ENCODE data around the gene PA2G4.
"Not testable (repeated sequence)": the region's sequence is repeated elsewhere in the genome, so short reads cannot be mapped to it uniquely, and the experiment has no call there.

Gene PA2G4

DNA sequence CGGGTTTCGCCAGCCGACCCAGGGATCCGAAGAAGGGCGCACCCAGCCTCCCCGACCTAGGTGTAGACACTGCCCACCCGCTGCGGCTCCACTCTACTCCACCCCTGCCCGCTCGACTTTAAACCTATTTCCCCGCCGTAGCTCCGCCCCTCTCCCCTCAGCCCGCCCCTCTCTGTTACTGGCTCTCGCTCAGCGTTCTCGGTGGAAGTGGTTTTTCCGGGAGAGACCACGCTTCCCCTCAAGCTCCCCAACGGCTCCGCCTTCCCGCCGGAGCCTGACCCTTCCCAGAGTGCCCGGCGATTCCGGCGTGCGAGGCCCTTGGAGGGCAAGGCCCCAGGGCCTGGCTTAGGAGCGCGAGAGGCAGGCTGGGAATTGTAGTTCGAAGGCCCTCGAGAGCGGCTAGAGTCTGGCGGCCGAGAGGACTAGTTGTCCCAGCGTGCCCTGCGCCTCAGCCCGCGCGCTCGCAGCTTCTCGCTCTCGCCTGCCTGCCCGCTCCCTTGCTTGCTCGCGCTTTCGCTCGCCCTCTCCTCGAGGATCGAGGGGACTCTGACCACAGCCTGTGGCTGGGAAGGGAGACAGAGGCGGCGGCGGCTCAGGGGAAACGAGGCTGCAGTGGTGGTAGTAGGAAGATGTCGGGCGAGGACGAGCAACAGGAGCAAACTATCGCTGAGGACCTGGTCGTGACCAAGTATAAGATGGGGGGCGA is at the start of gene PA2G4:
TSS of gene PA2G4 (plus strand) at position 451 of the 706 bp plus-strand sequence. CDS start at position 630, 179 bp downstream.
- DNase-seq (ENCODE audit: low read depth, low spot score), result peak; percentile 95

DNA sequence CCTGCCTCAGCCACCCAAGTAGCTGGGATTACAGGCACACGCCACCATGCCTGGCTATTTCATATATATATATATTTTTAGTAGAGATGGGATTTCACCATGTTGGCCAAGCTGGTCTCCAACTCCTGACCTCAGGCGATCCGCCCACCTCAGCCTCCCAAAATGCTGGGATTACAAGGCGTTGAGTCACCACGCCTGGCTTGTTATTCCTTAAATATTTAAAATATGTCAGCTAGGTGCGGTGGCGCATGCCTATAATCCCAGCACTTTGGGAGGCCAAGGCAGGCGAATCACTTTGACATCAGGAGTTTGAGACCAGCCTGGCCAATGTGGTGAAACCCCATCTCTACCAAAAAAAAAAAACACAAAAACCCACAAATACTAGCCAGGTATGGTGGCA is 44.4 kb upstream of the PA2G4 start:
- DNase-seq (ENCODE audit: low read depth, low spot score), result not testable (repeated sequence)

DNA sequence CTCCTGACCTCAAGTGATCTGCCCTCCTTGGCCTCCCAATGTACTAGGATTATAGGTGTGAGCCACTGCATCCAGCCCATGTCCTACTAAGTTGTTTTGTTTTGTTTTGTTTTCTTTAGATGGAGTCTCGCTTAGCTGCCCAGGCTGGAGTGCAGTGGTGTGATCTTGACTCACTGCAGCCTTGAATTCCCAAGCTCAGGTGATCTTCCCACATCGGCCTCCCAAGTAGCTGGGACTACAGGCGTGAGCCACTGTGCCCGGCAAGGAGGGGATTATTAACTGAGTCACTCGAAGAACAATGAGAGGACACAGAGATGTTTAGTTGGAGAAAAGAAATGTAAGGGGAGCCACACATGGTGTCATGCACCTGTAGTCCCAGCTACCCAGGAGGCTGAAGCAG is 42.4 kb upstream of the PA2G4 start:
- DNase-seq (ENCODE audit: low read depth, low spot score), result no peak

- no peak for DNase-seq (ENCODE audit: low read depth, low spot score)
These were observed 41.4 kb upstream of the PA2G4 start for GRCh38 chr12:56062996-56063395.

- no peak for DNase-seq (ENCODE audit: low read depth, low spot score)
These were observed 32.7 kb upstream of the PA2G4 start for GRCh38 chr12:56071648-56072047.

GRCh38 chr12:56074396-56074795 is 30.0 kb upstream of the PA2G4 start:
- no peak for DNase-seq (ENCODE audit: low read depth, low spot score)

DNA sequence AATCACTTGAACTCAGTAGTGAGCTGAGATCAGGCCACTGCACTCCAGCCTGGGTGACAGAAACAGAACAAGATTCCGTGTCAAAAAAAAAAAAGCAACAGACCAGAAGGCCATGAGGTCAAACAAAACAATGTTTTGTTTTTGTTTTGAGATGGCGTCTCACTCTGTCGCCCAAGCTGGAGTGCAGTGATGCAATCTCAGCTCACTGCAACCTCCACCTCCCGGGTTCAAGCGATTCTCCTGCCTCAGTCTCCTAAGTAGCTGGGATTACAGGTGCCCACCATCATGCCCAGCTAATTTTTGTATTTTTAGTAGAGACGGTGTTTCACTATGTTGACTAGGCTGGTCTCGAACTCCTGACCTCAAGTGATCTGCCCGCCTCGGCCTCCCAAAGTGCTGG is 26.4 kb upstream of the PA2G4 start:
- not testable (repeated sequence) for DNase-seq (ENCODE audit: low read depth, low spot score)

DNA sequence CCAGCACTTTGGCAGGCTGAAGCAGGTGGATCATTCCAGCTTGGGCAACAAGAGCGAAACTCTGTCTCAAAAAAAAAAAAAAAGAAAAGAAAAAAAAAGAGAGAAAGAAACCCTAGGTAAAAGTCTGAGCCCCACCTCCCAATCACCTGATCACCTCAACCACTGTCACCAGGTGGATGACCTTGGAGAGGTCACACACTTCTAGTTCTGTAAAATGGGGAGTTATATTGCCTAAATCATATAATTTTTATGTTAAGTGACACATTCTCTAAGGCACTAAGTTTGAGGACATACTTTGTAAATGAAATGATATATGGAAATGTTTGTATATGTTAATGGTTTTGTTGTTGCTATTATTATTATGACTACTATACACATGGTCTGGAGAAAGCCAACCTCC is 25.9 kb upstream of the PA2G4 start:
- no peak for DNase-seq (ENCODE audit: low read depth, low spot score)

- peak; percentile 35 for DNase-seq (ENCODE audit: low read depth, low spot score)
These were observed 25.2 kb upstream of the PA2G4 start for GRCh38 chr12:56078931-56079722.

- DNase-seq (ENCODE audit: low read depth, low spot score), result no peak
These were observed 24.4 kb upstream of the PA2G4 start, which contains the start of gene ERBB3 for GRCh38 chr12:56079723-56080555. Gene ERBB3, plus strand, starts transcription at chr12:56080165. Its CDS starts 136 bp downstream, at chr12:56080301.

- DNase-seq (ENCODE audit: low read depth, low spot score), result no peak
These were observed 23.7 kb upstream of the PA2G4 start for GRCh38 chr12:56080556-56081138.

DNA sequence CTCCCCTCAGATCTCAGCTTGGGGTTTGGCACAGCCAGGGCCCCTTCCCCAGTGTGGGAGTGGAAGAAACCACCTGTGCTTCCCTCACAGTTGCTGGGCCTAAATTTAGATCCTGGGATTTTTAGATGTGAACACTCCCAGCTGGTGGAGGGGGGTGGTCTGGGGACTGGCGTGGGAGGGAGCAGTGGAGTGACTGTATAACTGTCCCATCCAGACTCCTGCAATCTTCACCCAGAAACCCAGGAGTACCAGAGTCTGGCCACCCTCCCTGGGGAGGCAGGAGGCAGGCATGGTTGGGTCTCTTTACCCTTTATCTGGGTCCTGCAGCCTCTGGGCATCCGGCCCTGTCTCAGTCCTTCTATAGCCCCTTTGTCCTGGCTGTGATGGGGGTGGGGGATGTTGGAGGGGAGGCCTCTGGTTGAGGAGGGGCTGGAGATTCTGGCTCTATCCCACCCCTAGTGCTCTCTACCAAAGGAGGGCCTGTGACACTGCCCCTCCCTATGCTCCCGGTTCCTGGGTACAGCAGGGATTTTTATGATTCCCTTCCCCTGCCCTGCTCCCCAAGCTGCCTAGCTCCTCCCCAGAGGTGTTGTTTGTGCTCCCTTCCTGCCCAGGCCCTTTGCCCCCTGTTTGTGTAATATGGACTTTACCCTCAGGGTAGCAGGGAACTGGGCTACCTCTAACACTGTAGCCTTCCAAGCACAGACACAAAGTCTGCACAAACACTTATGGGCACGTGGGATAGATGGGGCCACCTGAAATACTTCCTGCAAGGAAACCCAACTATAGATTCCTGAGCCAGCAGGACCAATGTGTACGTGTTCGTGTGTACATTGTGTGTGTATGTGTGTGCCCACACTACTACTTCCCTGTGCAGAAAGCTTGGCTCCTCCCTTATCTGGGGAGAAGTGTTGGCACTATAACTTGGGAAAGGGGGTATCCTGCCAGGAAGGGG is 22.7 kb upstream of the PA2G4 start:
- DNase-seq (ENCODE audit: low read depth, low spot score), result no peak

GRCh38 chr12:56082382-56082781 is 22.0 kb upstream of the PA2G4 start:
- no peak for DNase-seq (ENCODE audit: low read depth, low spot score)

GRCh38 chr12:56082967-56083366 is 21.4 kb upstream of the PA2G4 start:
- no peak for DNase-seq (ENCODE audit: low read depth, low spot score)

DNA sequence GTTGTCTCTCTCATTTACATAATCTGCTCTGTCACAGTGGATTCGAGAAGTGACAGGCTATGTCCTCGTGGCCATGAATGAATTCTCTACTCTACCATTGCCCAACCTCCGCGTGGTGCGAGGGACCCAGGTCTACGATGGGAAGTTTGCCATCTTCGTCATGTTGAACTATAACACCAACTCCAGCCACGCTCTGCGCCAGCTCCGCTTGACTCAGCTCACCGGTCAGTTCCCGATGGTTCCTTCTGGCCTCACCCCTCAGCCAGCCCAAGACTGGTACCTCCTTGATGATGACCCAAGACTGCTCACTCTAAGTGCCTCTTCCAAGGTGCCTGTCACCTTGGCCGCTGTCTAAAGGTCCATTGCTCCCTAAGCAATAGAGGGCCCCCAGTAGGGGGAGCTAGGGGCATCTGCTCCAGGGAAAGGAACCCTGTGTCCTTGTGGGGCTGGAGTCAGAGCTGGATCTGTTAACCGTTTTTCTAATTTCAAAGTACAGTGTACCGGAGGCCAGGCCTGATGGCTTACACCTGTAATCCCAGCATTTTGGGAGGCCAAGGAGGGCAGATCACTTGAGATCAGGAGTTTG is 19.3 kb upstream of the PA2G4 start:
- DNase-seq (ENCODE audit: low read depth, low spot score), result no peak

DNA sequence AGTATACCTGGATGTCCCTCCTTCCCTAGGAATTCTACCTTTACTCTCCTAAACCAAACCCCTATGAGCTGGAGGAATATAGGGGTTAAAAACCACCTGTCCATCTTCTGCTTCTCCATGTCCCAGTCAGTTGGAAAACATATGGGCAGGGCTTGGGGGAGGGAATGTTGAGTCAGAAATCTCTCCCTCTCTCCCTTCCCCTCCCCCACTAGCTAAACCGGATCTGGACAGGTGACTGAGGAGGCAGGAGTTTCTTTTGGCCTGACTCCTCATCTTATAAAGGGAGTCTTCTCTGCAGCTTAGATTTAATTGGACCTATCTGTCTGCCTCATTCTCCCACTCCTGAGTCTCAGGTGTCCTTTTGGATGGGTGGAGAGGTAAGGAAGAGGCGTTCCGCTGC is 18.3 kb upstream of the PA2G4 start:
- DNase-seq (ENCODE audit: low read depth, low spot score), result no peak

DNA sequence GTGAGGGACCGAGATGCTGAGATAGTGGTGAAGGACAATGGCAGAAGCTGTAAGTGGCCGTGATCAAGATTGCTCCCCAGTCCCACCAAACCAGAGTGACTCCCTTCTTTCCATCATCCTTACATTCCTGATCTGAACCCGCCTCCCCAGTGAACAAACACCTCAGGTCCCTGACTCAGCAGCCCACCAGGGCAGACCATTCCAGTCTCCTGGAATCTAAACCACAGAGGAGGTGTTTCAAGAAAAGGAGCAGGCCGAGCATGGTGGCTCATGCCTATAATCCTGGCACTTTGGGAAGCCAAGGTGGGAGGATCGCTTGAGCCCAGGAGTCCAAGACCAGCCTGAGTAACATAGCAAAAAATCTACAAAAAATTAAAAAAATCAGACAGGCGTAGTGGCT is 17.8 kb upstream of the PA2G4 start:
- no peak for DNase-seq (ENCODE audit: low read depth, low spot score)

DNA sequence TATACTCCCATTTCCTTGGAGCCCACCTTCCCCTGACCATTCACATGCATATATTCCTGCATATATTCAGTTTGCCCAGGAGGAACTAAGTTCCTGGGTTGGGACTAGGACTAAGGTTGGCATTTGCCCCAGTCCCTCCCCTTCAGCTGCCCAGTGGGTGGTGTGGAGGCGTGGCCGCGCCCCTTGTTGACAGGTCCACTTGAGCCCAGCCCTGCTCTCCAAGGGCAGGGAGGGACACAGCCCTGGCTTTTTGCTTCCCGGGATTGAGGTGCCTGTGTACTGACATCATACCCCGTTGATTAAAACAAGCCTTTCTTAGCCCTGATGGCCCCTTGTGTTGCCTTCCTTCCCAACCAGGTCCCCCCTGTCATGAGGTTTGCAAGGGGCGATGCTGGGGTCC is 17.1 kb upstream of the PA2G4 start:
- DNase-seq (ENCODE audit: low read depth, low spot score), result no peak

DNA sequence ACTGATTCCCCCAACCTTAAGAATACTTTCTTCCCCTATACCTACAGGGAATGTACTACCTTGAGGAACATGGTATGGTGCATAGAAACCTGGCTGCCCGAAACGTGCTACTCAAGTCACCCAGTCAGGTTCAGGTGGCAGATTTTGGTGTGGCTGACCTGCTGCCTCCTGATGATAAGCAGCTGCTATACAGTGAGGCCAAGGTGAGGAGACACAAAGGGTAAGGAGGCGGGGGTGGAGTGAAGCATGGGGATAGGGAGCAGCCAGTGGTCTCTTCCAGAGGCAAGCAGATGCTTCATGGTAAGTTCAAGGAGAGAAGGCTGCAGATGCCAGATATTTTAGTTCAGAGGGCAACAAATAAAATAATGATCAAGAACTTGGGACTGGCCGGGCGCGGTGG is 6.6 kb upstream of the PA2G4 start:
- no peak for DNase-seq (ENCODE audit: low read depth, low spot score)

GRCh38 chr12:56098592-56098991 is 5.8 kb upstream of the PA2G4 start:
- no peak for DNase-seq (ENCODE audit: low read depth, low spot score)

Data from iPS DF 19.7 (cell line).